Endothelial cell (in vitro differentiated cells): ENCODE results near the gene SYNDIG1. TPM values are rescaled to one million over a fixed set of nuclear protein-coding genes. Genes with fewer than 3 reads are reported as not detected.

Source experiments
- DNase-seq: peaks from one replicate; pipeline ENCODE4 v3.0.0; 2021; ENCODE audit warnings: low spot score
- H3K27ac Mint-ChIP-seq: one replicate; pipeline ENCODE4 v1.8.0; 2021; ENCODE audit warnings: mixed read lengths, inconsistent platforms; ENCODE audit not compliant: unreplicated experiment
- H3K27me3 Mint-ChIP-seq: one replicate; pipeline ENCODE4 v1.8.0; 2021; ENCODE audit warnings: mild to moderate bottlenecking, moderate library complexity, mixed read lengths, inconsistent platforms; ENCODE audit not compliant: unreplicated experiment
- H3K36me3 Mint-ChIP-seq: one replicate; pipeline ENCODE4 v1.8.0; 2021; ENCODE audit warnings: mild to moderate bottlenecking, low read depth, mixed read lengths, inconsistent platforms; ENCODE audit not compliant: unreplicated experiment
- H3K4me1 Mint-ChIP-seq: one replicate; pipeline ENCODE4 v1.8.0; 2021; ENCODE audit warnings: mild to moderate bottlenecking, mixed read lengths, inconsistent platforms; ENCODE audit not compliant: unreplicated experiment
- H3K4me3 Mint-ChIP-seq: one replicate; pipeline ENCODE4 v1.8.0; 2021; ENCODE audit warnings: mild to moderate bottlenecking, mixed read lengths, inconsistent platforms; ENCODE audit not compliant: unreplicated experiment
- H3K9me3 Mint-ChIP-seq: one replicate; pipeline ENCODE4 v1.8.0; 2021; ENCODE audit warnings: mixed read lengths, inconsistent platforms; ENCODE audit not compliant: unreplicated experiment
- CTCF ChIP-seq: fragments of 200-600 bp; sonication (generic); IDR thresholded peaks from one replicate; pipeline ENCODE4 v1.5.0; 2021; ENCODE audit warnings: antibody characterized with exemption; ENCODE audit not compliant: unreplicated experiment
- total RNA-seq: library from RNA; stranded (reverse); fragmentation: NEBNext Ultra II Directional; extraction: Animal tissue kit (Norgen Biotek cat#: 25700); gene quantifications from one replicate; pipeline ENCODE4 v1.2.1, GENCODE V29; 2021; ENCODE audit not compliant: unreplicated experiment

The SYNDIG1 gene
- total RNA-seq, 1 donor from 2014 or later, result 8.1 TPM

- DNase-seq, result no peak
- Mint-ChIP-seq H3K27me3 (peaks cover 5% of the 10 kb centered on the region), H3K9me3 (no peaks in the 10 kb centered on the region), H3K36me3 (peaks cover 22% of the 10 kb centered on the region), H3K4me3 (no peak overlapping the region), H3K4me1 (no peaks in the 10 kb centered on the region), H3K27ac (no peak overlapping the region)
- no peak for TF ChIP-seq CTCF
Observed at GRCh38 chr20:24546232-24546892, 76.9 kb downstream of the SYNDIG1 start.

- Mint-ChIP-seq H3K36me3 (peaks cover 22% of the 10 kb centered on the region), H3K4me3 (no peak overlapping the region), H3K27me3 (peaks cover 7% of the 10 kb centered on the region), H3K9me3 (no peaks in the 10 kb centered on the region), H3K4me1 (no peaks in the 10 kb centered on the region), H3K27ac (no peak overlapping the region)
- DNase-seq, result no peak
- no peak for TF ChIP-seq CTCF
Observed at GRCh38 chr20:24547967-24548366, 78.5 kb downstream of the SYNDIG1 start.

DNA sequence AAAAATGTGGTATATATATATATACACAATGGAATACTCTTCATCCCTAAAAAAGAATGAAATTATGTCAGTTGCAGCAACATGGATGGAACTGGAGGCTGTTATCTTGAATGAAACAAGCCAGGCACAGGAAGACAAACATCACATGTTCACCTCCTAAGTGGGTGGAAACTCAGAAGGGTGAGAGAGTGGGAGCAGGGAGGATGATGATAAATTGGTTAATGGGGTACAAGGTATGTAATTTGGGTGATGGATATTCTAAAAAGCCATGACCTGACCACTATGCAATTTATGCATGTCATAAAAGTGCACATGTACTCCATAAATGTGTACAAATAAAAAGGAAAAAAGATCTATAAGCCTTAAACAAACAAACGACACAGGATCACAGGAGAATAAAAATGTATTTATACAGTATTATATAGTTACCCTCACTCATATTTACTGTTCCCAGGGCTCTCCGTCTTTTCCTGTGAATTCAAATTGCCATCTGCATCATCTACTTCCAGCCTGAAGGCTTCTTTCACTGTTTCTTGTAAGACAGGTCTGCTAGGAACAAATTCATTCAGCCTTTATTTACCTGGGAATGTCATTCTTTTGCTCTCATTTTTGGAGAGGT is 89.8 kb downstream of the SYNDIG1 start:
- DNase-seq, result no peak
- TF ChIP-seq CTCF, result no peak
- Mint-ChIP-seq H3K9me3 (peaks cover 15% of the 10 kb centered on the region), H3K4me1 (peaks cover 4% of the 10 kb centered on the region), H3K36me3 (peaks cover 36% of the 10 kb centered on the region), H3K4me3 (no peak overlapping the region), H3K27me3 (no peaks in the 10 kb centered on the region), H3K27ac (no peak overlapping the region)

- Mint-ChIP-seq H3K27ac (no peak overlapping the region), H3K27me3 (peaks cover 1% of the 10 kb centered on the region), H3K9me3 (peaks cover 15% of the 10 kb centered on the region), H3K4me3 (no peak overlapping the region), H3K36me3 (peaks cover 45% of the 10 kb centered on the region), H3K4me1 (peaks cover 6% of the 10 kb centered on the region)
- TF ChIP-seq CTCF, result no peak
- no peak for DNase-seq
Observed at GRCh38 chr20:24560571-24561491, 91.4 kb downstream of the SYNDIG1 start.
